Activated gamma-delta T cell (primary cell): ENCODE results near the gene TCFL5.

Experiments used
- DNase-seq: peaks from one replicate; lab custom pipeline; 2025; lab: John Stamatoyannopoulos, UW

TCFL5 gene

GRCh38 chr20:62895539-62895938, 33.9 kb upstream of the TCFL5 start:
- DNase-seq = no peak

GRCh38 chr20:62894261-62894660, 32.6 kb upstream of the TCFL5 start:
- DNase-seq = no peak

- DNase-seq = no peak
Observed at GRCh38 chr20:62893700-62894099, 32.1 kb upstream of the TCFL5 start.

- no peak for DNase-seq
Observed at GRCh38 chr20:62892348-62893304, 31.0 kb upstream of the TCFL5 start.

- no peak for DNase-seq
Observed at GRCh38 chr20:62891111-62891510, 29.5 kb upstream of the TCFL5 start.

GRCh38 chr20:62890444-62890843, 28.8 kb upstream of the TCFL5 start:
- DNase-seq = no peak

GRCh38 chr20:62889871-62890270, 28.2 kb upstream of the TCFL5 start:
- DNase-seq = no peak

GRCh38 chr20:62889411-62889810, 27.8 kb upstream of the TCFL5 start:
- no peak for DNase-seq

- DNase-seq = no peak
Observed at GRCh38 chr20:62888910-62889309, 27.3 kb upstream of the TCFL5 start.

- no peak for DNase-seq
Observed at GRCh38 chr20:62888406-62888805, 26.8 kb upstream of the TCFL5 start.

- DNase-seq = no peak
Observed at GRCh38 chr20:62887860-62888239, 26.2 kb upstream of the TCFL5 start.

- peak; percentile 37 for DNase-seq
Observed at GRCh38 chr20:62887152-62887859, 25.7 kb upstream of the TCFL5 start.

GRCh38 chr20:62886709-62887058, 25.1 kb upstream of the TCFL5 start:
- no peak for DNase-seq

GRCh38 chr20:62885896-62886708, 24.5 kb upstream of the TCFL5 start:
- DNase-seq = no peak

- no peak for DNase-seq
Observed at GRCh38 chr20:62885046-62885895, 23.6 kb upstream of the TCFL5 start.

GRCh38 chr20:62884556-62884955, 22.9 kb upstream of the TCFL5 start:
- no peak for DNase-seq

- no peak for DNase-seq
Observed at GRCh38 chr20:62882426-62882825, 20.8 kb upstream of the TCFL5 start.

- no peak for DNase-seq
Observed at GRCh38 chr20:62881662-62882395, 20.2 kb upstream of the TCFL5 start.

GRCh38 chr20:62880935-62881661, 19.5 kb upstream of the TCFL5 start:
- no peak for DNase-seq
